ENCODE data around the gene OBSCN.

OBSCN gene

DNA sequence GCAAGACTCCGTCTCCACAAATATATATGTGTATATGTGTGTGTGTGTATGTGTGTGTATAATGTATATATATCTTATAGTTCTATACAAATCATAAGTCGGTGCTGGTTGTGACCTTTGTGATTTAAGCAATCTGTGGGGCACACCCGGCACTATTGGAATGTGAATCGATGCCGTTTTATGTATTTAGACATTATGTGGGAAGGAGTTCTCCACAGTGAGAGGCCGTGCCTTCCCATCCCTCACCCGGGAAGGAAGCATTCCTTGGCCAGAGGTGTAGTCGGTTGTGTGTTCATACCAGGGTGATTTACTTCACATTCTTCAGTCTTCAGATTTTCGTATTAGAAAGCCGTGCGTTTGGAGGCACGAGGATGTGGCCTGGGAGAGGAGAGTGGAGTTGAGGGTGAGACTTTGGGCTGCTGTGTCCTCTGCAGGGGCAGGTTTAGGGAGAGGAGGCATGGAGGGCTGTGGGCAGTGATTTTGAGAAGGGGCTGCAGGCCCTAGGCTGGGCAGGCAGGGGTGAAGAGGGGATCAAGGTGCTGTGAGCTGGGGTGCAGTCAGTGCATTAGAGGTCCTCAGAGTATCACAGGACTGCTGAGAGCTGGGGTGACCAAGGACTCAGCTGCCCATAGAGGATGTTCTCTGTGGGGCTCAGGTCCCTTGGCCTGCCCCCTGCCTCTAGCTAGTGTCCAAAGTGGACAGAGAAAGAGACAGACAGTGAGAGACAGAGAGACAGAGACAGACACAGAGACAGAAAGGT is 141.0 kb downstream of the OBSCN start:
- DNase-seq = no peak

- DNase-seq = no peak
These were observed 141.9 kb downstream of the OBSCN start for GRCh38 chr1:228349701-228350171.

DNA sequence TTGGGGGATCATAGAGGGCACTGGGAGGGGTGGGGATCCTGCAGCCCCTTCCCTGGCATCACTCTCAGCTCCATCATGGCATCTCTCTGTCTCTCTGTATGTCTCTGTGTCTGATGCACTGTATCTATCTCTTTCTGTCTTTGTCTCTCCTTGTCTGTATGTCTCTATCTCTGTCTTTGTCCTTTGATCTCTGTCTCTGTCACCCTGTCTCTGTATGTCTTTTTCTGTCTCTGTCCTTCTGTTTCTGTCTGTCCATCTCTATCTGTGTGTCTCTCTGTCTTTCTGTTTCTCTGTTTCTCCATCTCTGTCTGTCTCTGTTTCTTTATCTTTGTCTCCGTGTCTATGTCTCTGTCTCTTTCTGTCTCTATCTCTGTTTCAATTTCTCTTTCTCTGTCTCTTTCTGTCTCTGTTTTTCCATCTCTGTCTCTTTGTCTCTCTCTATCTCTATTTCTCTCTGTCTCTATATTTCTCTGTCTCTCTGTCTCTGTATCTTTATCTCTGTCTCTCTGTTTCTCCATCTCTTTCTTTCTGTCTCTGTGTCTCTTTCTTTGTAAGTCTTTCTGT is 142.4 kb downstream of the OBSCN start:
- DNase-seq = no peak

GRCh38 chr1:228350831-228351781 is 143.3 kb downstream of the OBSCN start:
- DNase-seq = no peak

DNA sequence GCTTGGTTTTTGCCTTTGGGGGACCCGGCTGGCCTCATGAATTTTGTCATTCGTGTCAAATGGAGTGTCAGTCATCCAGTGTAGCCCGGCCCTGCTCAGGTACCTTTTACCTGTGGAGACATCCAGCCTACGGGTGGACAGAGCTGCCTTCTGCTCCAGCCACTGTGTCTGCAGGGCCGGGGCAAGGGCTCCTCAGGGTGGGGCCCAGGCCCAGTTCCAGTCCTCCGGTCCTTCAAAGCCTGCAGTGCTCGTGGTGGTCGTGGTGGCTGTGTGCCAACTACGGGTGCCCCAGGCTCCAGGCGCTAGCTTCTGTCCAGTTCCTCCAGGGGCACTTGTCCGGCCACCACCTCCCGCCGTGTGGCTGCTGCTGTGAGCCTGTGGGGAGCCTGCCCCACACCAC is 144.0 kb downstream of the OBSCN start:
- DNase-seq = no peak

DNA sequence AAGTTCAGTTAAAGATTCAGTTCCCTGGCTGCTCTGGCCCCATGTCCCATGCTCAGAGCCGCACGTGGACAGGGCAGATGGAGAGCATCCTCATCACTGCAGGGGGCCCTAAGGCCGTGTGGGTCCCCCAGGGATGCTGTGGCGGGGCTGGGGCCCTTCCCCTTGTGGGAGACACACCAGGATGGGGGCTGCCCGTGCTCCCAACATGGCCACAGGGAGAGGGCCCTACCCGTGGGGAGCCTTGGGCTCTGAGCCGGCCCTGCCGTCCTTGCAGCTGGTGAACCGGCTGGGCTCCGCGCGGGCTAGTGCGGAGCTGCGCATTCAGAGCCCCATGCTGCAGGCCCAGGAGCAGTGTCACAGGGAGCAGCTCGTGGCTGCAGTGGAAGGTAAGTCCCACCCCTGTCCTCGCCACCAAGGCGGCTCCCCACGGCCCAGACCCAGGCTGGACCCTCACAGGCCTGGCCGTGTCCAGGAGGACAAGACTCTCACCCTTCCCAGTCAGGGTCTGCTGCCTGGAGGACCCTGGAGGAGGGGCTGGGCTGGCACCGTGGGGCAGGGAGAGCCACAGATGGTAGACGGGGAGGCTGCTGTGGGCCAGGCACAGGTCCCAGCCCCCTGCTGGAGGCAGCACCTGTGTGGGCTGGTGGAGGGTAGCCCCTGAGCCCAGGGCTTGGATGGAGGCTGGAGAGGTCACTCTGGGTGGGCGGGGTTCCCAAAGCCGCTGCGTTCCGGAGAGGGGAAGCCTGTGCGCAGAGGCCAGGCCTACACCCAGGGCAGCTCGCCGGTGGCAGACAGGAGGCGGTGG is 145.0 kb downstream of the OBSCN start:
- DNase-seq = no peak

DNA sequence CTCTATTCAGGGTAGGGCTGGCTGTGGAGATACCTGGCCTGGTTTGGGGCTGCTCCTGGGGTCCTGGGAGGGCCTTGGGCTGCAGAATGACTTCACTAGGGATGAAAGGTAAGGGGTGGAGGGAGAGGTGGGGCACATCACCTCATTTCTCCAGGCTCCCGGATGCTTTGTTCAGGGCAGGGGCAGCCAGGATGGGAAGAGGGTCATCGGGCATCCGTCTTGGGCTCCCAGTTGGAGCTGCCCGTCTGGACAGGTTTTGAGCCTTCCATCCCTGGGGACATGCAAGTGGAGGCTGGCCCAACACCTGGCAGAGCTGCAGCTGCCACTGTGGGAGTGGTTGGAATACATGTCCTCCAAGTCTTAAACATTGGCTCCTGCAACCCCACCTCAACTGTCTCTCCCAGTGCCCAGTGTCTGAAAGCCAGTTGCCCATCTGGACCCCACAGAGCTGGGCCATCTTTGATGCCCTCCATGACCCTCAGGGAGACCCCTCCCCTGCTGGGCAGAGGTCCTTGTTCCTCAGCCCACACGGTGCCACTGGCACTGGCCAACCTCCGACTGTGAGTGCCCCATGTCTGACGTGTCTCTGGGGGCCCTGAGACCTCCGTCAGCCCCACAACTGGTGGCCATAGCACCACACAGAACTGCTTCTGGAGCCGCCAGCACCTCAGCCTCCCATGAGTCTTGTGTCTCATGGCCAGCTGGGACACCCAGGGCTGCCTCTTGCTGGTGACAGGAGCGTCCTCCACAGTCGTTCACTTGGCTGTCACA is 145.9 kb downstream of the OBSCN start:
- DNase-seq = no peak

DNA sequence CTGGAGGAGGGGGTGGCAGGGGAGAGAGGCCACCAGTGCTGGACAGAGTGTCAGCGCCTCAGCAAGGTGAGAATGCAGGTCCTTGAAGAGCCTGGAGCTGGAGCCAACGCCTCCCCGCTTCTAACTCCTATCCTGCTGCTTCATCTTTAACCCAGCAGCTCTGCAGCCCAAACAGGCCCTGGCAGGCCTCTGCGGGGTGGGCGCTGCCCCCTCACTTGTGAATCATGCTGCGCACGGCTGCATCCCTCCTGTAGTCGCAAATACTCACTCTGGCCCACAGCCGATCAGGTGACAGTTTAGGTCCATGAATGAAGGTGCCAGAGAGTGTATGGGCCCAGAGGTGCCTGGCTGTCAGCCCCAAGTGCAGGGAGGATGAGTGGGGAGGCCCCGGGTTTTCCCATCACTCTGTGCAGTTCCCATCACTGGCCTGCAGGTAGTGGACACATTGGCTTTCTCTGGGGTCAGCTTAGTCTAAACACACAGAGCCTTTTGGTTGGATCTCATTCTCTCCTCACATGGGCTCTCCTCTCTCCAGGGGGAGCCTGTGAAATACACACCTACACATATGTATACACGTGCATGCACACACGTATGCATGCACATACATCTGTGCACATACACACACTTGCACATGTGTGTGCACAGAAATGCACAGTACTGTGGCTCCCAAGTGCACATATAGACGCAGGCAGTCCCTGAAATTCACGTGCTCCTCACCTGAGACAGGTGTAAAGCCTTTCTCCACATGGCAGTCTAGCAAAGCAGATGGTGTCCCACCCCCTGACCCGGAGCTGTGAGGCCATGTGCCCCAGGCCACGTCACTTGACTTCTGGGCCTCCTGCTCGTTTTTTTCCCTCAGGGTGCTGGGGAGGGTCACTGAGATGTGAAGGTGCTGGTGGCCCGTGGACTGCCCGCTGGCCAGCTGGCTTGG is 146.8 kb downstream of the OBSCN start:
- no peak for DNase-seq

- DNase-seq = no peak
These were observed 149.2 kb downstream of the OBSCN start for GRCh38 chr1:228356897-228357680.

DNA sequence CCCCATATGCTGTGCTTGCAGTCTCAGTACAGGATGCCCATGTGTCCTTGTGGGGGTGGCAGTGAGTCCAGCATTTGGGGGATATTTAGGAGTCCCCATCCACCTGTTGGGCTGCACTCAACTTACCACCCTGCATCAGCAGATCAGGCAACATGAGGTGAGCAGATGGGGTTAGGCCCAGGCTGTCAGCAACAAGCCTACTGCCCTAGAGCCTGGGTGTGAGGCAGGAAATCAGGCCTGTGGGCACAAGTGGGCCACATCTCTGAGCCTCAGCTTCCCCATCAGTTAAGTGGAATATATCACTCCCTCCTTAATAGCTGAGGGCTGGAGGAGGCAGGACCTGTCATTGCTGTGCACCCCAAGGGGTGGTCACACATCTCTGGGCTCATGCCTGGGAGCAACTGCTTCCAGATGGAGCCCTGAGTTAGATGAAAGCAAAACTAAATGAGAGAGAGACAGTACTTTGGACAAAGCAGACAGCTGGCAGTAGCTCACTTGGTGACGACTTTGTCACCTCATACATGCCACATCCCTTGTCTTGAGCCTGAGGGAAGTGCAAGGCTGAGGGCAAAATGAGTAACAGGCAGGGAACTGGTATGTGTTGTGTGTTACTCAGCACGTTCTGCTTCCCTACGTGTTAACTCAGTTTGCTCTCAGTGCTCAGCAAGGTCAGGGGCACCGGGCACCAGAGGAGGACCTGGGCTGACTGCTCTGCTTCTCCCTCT is 150.4 kb downstream of the OBSCN start:
- DNase-seq = no peak

GRCh38 chr1:228358764-228359612 is 151.1 kb downstream of the OBSCN start:
- DNase-seq = no peak

GRCh38 chr1:228359613-228360532 is 152.0 kb downstream of the OBSCN start:
- DNase-seq = no peak

DNA sequence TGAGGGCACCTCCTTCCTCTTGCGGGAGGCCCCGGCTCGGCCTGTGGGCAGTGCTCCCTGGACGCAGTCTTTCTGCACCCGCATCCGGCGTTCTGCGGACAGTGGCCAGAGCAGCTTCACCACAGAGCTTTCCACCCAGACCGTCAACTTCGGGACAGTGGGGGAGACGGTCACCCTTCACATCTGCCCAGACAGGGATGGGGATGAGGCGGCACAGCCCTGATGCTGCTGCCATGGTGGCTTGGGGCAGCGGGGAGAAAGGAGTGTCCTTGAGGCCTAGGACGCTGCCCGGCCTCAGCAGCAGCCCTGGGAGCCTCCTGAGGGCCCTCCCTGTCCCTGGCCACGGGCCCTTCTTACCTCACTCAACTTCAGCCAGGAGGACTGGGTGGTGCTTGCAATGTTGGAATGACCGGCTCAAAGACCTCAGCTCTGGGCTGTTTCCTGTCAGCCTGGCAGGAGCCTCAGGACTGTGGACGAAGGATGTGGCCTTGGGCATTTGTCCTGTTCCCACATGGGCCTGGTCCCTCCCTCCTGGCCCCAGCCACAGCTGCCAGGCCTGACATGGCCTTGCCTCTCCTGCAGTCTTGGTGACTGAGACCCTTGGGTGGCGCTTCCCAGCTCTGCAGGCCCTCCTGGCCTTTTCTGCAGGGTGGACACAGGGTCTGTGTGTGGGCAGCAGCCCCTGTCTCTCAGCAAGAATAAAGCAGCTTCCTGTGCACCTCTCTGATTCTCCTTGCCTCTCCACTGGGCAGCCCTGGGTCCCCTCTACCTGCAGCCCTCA is 152.9 kb downstream of the OBSCN start:
- DNase-seq = no peak

GRCh38 chr1:228361314-228362140 is 153.7 kb downstream of the OBSCN start:
- no peak for DNase-seq
